Transverse colon (tissue), 4 donors: ENCODE results near the gene ENOX1. TPM values are rescaled to one million over a fixed set of nuclear protein-coding genes. Genes with fewer than 3 reads are reported as not detected.

Experiments used
- DNase-seq: peaks from one replicate; pipeline ENCODE4 v3.0.0-alpha.2; 2019
- H3K27ac ChIP-seq, 4 donors: fragments of 200-600 bp; sonication (generic); 2 replicates each; pipeline ENCODE4 v1.5.1; 2016 to 2018; ENCODE audit warnings: inconsistent platforms in 4 of 4
- H3K27me3 ChIP-seq: fragments of 200-600 bp; sonication (generic); 2 replicates; pipeline ENCODE4 v1.5.1; 2017; ENCODE audit warnings: inconsistent platforms
- H3K36me3 ChIP-seq, 4 donors: fragments of 200-600 bp; sonication (generic); 2 replicates each; pipeline ENCODE4 v1.5.1; 2017 to 2019; ENCODE audit warnings: inconsistent platforms in 4 of 4
- H3K4me1 ChIP-seq, 4 donors: fragments of 200-600 bp; sonication (generic); 2 replicates each; pipeline ENCODE4 v1.5.1; 2017 to 2020; ENCODE audit warnings: inconsistent platforms in 4 of 4
- H3K4me3 ChIP-seq, 4 donors: fragments of 200-600 bp; sonication (generic); 1 replicate in 1 of 4; 2 replicates in 3 of 4; pipeline versions ENCODE4 v1.5.1 to v1.6.1; 2017 to 2019; ENCODE audit warnings: inconsistent platforms in 4 of 4
- H3K9me3 ChIP-seq, 2 donors: fragments of 200-600 bp; sonication (generic); 2 replicates each; pipeline ENCODE4 v1.5.1; 2017 to 2019; ENCODE audit warnings: inconsistent platforms in 2 of 2
- EP300 ChIP-seq: sonication (generic); formaldehyde crosslinking; IDR thresholded peaks from one replicate; pipeline ENCODE4 v1.6.1; 2017; ENCODE audit warnings: antibody characterized with exemption, low read depth
- POLR2A ChIP-seq: fragments of 450-650 bp; IDR thresholded peaks from one replicate; pipeline ENCODE4 v1.6.1; 2016; ENCODE audit warnings: antibody characterized with exemption, mild to moderate bottlenecking, moderate library complexity
- POLR2AphosphoS5 ChIP-seq, 3 donors: sonication (generic); formaldehyde crosslinking; IDR thresholded peaks; one replicate each; pipeline ENCODE4 v1.6.1; 2016; ENCODE audit warnings: antibody characterized with exemption in 3 of 3
- WGBS, 2 donors: methylation state at CpG; one replicate each; pipeline ENCODE4 v1.1.5; 2018; ENCODE audit warnings: low coverage in 1 of 2; 5-methylcytosine and 5-hydroxymethylcytosine counted together
- in situ Hi-C, 4 donors: fragments of 200-750 bp; cut with MboI; loops; one replicate each; pipeline versions ENCODE4 v1.15.0 to v1.15.1; 2017; ENCODE audit warnings: low sequenced_read_pairs in 3 of 4, low pct_ligation_motif_present in 1 of 4, low pct_unique_long_range_greater_than_20kb in 1 of 4
- intact Hi-C: fragments of 100-400 bp; cut with DNase I; formaldehyde crosslinking; loops from one replicate; pipeline ENCODE4 v1.15.1; 2023; ENCODE audit warnings: low total_unique reads
- total RNA-seq, 4 donors: library from RNA; depleted of rRNA; stranded (reverse); fragments of >200 nt; gene quantifications; one replicate each; pipeline ENCODE4 v1.1.0, GENCODE V29; 2016
- TF ChIP-seq, protein P1 (sequence below), 5 experiments: fragments of 200-600 bp in 3 of 5; fragments of 450-650 bp in 2 of 5; sonication (generic) in 3 of 5; IDR thresholded peaks; 1 replicate in 2 of 5; 2 replicates in 3 of 5; pipeline ENCODE4 v1.5.1; 2016 to 2017; ENCODE audit warnings: antibody characterized with exemption in 5 of 5, inconsistent platforms in 3 of 5, mild to moderate bottlenecking in 2 of 5, moderate library complexity in 1 of 5

ENOX1 gene
- total RNA-seq, 4 donors from 2014 or later: 1.5 to 6.4 (median 2.2) TPM

DNA sequence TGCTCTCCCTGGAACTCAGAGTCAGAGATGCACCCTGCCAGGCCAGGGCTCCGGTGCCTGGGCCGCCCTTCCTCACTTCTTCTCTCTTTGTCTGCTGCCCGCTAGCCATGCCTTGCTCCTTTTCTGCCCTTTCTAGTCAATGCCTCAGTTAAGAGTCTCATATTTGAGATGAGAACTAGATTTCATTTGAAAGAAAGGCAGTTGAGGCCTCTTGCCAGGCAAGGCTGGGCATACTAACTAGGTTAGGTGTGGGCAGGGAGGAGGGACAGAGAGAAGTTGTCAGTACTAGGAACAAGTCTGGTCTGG lies 421.8 kb downstream of the ENOX1 start:
- no peaks in the 10 kb centered on the region for H3K9me3 ChIP-seq
- H3K27ac ChIP-seq: peak overlapping the region; percentile 44 to 74 (median 64)
- in situ Hi-C loops: no loop called here
- intact Hi-C loops: no loop called here
- no peak for TF ChIP-seq POLR2A
- no peak for TF ChIP-seq EP300
- TF ChIP-seq, protein P1, sequence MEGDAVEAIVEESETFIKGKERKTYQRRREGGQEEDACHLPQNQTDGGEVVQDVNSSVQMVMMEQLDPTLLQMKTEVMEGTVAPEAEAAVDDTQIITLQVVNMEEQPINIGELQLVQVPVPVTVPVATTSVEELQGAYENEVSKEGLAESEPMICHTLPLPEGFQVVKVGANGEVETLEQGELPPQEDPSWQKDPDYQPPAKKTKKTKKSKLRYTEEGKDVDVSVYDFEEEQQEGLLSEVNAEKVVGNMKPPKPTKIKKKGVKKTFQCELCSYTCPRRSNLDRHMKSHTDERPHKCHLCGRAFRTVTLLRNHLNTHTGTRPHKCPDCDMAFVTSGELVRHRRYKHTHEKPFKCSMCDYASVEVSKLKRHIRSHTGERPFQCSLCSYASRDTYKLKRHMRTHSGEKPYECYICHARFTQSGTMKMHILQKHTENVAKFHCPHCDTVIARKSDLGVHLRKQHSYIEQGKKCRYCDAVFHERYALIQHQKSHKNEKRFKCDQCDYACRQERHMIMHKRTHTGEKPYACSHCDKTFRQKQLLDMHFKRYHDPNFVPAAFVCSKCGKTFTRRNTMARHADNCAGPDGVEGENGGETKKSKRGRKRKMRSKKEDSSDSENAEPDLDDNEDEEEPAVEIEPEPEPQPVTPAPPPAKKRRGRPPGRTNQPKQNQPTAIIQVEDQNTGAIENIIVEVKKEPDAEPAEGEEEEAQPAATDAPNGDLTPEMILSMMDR (IDR thresholded peaks at IDR 0.05): no peak
- no peak for TF ChIP-seq POLR2AphosphoS5 (IDR thresholded peaks at IDR 0.05)
- H3K27me3 ChIP-seq: no peaks in the 10 kb centered on the region
- no peaks in the 10 kb centered on the region for H3K36me3 ChIP-seq
- no peak overlapping the region for H3K4me3 ChIP-seq
- WGBS, 2 donors: 60 to 62% methylated on average over 3 of the region's 3 CpGs
- peaks cover 4 to 32% (median 19%) of the 10 kb centered on the region in 4 donors for H3K4me1 ChIP-seq
- DNase-seq: no peak

DNA sequence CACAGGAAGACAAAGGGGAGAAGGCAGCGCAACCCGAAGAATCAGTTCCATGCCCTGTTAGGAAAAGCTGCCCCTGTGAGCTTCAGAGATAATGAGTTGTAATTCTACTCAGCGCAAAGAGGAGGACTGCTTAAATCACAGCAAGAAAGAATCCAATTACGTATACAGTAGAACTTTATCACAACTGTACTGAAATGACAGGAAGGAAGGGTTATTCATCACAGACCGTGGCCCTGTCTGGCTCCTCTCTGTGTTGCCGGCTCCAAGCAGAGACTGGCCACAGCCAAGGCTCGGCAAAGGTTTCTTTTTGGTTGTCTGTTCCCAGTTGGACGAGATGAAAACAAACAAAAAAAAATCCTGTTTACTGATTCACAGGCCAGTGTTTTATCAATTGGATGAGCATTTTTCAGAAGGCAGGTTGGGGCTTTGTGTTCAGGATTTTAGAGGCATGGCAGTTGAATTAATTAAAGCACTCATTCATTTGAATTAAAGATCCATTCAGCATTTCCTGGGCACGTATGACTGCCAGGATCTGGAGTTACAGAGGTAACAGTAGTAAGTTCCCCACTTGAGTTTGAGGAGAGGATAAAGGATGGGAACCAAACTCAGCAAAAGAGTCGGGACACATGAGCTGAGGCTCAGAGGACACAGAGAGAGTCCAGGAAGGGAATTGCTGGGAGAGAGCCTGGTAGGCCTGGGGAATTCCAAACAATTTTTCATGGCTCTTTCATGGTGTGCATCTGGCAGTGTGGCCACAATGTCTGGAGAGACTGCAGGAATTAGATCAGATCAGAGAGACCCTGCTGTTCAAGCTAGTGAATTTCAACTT lies 422.3 kb downstream of the ENOX1 start:
- peak overlapping the region; percentile 44 to 74 (median 64) for H3K27ac ChIP-seq
- H3K4me3 ChIP-seq: no peak overlapping the region
- in situ Hi-C loops: no loop called here
- TF ChIP-seq EP300: no peak
- no peak for TF ChIP-seq POLR2AphosphoS5 (IDR thresholded peaks at IDR 0.05)
- TF ChIP-seq, protein P1 (IDR thresholded peaks at IDR 0.05): no peak
- TF ChIP-seq POLR2A: no peak
- no peaks in the 10 kb centered on the region for H3K27me3 ChIP-seq
- no peaks in the 10 kb centered on the region for H3K9me3 ChIP-seq
- H3K4me1 ChIP-seq: peaks cover 4 to 32% (median 19%) of the 10 kb centered on the region in 4 donors
- intact Hi-C loops: no loop called here
- no peaks in the 10 kb centered on the region for H3K36me3 ChIP-seq
- 59% methylated on average over 10 of the region's 10 CpGs for WGBS, 2 donors
- DNase-seq: no peak

DNA sequence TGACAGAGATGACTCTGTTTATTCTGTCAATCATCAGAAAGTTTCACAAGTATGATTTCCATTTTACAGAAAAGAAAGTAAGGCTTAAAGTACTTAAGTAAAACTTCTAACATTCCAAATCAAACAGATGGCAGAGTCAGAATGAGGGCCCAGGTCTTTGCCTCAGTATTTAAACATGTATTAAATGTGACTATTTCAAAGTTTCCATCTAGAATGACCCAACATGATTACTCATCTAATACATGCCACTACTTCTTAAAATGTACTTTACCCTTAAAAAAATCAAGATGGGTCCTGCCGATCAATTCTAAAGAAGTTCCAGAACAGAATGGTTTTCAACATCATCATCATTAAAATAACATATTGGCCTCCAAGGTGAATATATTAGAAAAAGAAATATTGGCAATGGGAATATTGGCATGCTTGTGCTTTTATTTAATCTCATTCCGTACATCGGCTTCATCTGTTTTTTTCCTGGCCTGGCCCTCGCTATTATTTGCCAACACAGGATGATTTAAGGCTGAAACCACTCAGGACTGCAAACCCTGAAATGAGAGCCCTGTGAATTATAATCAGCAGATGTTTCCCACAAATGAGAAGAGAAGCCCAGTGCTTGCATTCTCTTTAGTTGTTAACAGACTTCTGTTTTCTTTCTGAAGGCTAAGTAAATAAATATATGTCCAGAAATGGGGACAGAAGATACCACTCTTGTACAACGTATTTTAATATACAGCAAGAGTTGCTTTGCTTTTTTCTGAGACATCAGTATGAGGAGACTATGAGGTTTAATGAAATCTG lies 423.4 kb downstream of the ENOX1 start:
- intact Hi-C loops: no loop called here
- TF ChIP-seq EP300: no peak
- TF ChIP-seq, protein P1 (IDR thresholded peaks at IDR 0.05): no peak
- TF ChIP-seq POLR2A: no peak
- no peak for TF ChIP-seq POLR2AphosphoS5 (IDR thresholded peaks at IDR 0.05)
- Histone ChIP-seq H3K9me3 (no peaks in the 10 kb centered on the region), H3K4me3 (no peak overlapping the region), H3K27me3 (no peaks in the 10 kb centered on the region), H3K27ac (peak overlapping the region; percentile 44 to 74 (median 64)), H3K36me3 (no peaks in the 10 kb centered on the region), H3K4me1 (peaks cover 4 to 29% (median 17%) of the 10 kb centered on the region in 4 donors)
- WGBS, 2 donors: 58 to 70% methylated on average over 5 of the region's 5 CpGs
- no peak for DNase-seq
- in situ Hi-C loops: no loop called here

DNA sequence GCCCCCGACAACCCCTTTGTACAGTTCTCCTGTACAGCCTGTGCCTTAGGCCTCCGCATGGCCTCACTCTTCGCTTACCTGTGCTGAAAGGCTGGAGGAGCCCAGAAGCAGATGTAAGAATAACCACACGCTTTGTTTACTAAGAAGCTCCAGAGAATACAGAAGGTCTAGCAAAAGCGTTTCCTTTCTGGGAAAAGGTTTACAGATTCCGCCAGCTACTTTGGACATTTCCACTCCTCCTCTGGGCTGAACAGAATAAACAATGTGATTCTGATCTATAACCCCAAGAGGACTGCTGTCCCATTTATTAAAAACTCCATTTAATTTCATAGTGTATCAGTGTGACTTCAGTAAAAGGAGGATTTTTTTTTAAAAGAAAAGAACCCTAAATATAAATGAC lies 424.2 kb downstream of the ENOX1 start:
- Histone ChIP-seq H3K36me3 (no peaks in the 10 kb centered on the region), H3K27me3 (no peaks in the 10 kb centered on the region), H3K27ac (peak overlapping the region in 2 of 4 donors; percentile 20 to 74), H3K4me3 (no peak overlapping the region), H3K9me3 (no peaks in the 10 kb centered on the region), H3K4me1 (peaks cover 4 to 23% (median 11%) of the 10 kb centered on the region in 4 donors)
- DNase-seq: no peak
- intact Hi-C loops (no loop called here), in situ Hi-C loops (no loop called here)
- TF ChIP-seq, protein P1 (IDR thresholded peaks at IDR 0.05): no peak
- TF ChIP-seq EP300 (no peak), POLR2AphosphoS5 (IDR thresholded peaks at IDR 0.05) (no peak), POLR2A (no peak)
- 78 to 88% methylated on average over 6 of the region's 6 CpGs for WGBS, 2 donors
